ENCODE measurements around the gene AGXT.

AGXT gene

DNA sequence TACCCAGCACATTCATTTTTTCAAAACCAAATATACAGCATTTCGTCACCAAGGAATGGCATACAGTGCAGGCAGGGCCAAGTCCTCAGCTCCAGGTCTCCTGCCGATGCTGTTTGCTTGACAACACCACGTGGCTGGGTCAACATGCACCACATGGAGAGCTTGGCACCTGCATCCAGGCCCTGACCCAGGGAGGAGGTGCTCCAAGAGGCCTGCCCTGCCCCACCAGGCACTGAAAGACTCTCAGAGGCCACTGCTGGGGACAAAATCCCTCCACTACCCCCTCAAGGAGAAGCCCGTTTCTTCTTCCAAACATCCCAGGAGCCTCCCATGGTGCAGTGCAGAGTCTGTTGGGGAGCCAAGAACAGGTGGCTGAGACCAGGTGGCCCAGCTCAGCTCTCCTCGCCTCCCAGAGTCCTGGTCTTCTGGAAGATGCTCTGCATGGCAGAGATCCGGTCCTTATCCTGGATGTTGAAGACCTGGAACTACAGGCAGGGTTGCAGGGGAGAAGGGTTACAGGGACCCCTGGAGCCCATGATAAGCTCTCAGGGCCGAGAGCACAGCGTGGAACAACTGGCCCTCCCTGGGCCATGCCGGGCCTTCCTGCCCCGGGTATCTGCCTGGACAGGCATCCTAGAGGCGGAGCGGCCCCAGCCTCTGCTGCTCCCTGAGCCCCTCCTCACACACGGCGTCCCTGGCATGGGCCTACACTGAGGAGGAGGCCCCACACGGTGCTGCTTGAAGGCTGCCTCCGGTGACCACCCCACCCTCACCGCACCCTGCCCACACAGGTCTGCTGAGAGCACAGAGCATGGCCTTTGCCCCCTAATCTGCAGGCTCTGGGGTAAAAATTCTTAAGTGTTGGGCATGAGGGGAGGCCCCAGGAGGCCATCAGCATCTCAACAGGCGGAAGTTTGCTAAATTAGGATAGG, 18.3 kb downstream of the AGXT start:
- DNase-seq, result no peak

- no peak for DNase-seq
Observed at GRCh38 chr2:240887631-240888030, 19.0 kb downstream of the AGXT start.

- no peak for DNase-seq
Observed at GRCh38 chr2:240888130-240888889, 19.7 kb downstream of the AGXT start.

GRCh38 chr2:240888890-240889573, 20.4 kb downstream of the AGXT start:
- DNase-seq, result no peak

DNA sequence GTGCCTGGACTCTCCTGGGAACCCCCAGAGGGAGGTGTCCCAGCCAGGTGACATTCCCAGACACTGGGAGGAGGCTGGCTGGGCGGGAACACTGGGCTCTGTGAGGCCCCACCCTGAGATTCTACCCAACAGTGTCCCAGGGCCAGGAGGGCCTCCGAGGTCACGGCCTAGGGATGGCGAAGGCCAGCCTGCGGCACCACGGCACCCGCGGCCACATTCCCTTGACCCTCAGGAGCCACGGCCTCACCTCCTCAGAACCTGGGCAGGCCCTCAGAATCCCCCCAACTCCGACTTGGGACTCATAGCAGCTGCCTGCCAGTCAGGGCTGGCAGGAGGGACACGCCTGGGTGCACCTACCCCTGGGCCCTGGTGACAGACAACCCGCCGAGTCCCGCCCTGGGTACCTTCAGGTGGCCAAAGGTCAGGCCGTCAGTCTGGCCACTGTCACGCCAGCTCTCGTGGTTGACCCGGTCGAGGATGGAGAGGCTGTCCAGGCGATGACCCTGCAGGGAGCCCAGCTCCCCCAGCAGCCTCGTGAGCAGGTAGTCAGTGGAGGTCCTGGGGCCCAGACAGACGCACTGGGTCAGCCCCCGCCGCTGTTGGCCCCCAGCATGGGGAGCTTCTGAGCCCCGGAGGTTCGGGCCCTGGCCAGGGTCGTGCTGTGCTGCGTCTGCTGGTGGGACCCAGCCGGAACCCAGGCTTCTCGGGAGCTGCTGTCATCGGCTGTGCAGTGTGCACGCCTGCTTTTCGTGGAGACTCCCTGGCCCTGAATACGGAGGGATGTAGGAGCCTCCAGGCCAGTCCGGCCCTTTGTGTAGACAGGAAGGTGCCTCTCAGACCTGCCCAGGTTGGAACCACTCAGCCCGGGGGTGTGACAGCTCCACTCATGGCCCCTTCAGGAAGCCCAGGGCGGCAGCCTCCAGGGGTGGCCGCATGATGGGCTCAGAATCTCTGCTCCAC, 21.3 kb downstream of the AGXT start:
- DNase-seq, result no peak

GRCh38 chr2:240890691-240891090, 22.1 kb downstream of the AGXT start:
- no peak for DNase-seq

DNA sequence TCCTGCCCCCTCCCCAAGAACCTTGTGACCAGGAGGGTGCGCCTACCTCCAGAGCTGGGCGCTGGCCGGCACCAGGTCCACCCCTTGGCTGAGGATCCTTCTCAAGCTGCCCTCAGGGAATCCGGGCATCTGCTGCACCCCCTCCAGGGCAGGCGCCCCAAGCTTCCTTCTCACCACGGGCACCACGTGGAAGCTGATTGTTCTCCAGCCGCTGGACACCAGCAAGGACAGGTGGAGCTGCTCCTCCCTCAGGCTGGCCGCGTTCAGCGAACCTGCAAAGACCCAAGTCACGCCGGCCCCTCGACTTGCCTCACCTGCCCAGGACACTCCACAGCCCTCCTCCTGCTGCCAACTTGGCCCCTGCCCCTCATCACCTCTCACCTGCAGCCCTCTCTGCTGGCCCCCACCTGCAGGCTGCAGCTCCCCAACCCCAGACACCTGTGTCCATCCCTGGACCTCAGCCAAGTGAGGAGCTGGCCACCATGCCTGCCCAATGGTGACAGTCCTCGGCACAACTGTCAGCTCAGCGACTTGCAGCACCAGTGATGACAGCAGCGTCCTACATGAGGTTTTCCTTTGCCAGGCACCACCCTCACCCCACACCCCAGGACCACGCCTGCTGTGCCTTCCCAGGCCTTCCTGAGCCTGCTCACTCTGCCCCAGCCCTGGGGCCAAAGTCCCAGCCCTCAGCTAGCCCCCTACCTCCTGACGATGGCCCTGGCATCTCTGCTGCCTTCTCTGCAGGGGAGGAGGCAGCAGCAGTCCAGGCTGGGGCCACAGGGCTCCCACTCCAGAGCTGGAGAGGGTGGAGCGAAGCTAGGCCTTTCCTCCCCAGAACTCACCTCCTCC, 23.1 kb downstream of the AGXT start:
- no peak for DNase-seq

- DNase-seq, result no peak
Observed at GRCh38 chr2:240892356-240892755, 23.7 kb downstream of the AGXT start.

- no peak for DNase-seq
Observed at GRCh38 chr2:240892925-240893324, 24.3 kb downstream of the AGXT start.

GRCh38 chr2:240893363-240893844, 24.8 kb downstream of the AGXT start:
- DNase-seq, result no peak

- no peak for DNase-seq
Observed at GRCh38 chr2:240894006-240894405, 25.4 kb downstream of the AGXT start.

DNA sequence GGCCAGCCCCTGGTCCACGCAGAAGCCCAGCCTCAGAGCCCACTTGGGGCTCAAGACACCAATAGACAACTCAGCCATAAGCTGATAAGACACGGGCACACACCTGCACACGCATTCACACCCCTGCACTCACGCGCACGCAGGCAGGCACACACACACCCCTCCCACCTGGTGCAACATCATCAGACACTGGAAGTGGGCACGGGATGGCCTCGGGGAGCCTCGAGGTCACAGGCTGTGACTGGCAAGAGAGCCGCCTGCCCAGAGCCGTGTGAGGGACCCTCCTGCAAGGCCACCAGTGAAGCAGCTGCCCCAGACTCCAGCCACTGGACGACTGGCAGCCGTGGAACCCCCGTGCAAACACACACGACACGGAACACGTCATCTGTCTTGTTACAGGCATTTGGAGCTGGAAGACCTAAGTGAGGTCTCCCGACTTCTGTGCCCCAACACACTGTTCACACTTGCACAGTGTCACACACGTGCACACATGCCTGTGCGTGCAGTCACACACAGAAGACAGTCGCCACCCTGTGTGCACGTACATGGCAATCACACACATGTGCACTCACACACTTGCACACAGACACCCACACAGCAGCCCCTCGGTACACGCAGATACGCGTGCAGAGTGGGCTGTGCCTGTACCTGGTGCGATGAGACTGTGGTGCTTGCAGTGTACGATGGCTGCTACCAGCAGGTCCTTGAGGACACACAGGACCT, 26.4 kb downstream of the AGXT start:
- DNase-seq, result no peak

- DNase-seq, result no peak
Observed at GRCh38 chr2:240895656-240896388, 27.2 kb downstream of the AGXT start, which contains the start of gene MAB21L4. MAB21L4 (minus strand) TSS chr2:240896156; CDS start chr2:240895997, 159 bp downstream.

- no peak for DNase-seq
Observed at GRCh38 chr2:240896394-240896793, 27.8 kb downstream of the AGXT start.

DNA sequence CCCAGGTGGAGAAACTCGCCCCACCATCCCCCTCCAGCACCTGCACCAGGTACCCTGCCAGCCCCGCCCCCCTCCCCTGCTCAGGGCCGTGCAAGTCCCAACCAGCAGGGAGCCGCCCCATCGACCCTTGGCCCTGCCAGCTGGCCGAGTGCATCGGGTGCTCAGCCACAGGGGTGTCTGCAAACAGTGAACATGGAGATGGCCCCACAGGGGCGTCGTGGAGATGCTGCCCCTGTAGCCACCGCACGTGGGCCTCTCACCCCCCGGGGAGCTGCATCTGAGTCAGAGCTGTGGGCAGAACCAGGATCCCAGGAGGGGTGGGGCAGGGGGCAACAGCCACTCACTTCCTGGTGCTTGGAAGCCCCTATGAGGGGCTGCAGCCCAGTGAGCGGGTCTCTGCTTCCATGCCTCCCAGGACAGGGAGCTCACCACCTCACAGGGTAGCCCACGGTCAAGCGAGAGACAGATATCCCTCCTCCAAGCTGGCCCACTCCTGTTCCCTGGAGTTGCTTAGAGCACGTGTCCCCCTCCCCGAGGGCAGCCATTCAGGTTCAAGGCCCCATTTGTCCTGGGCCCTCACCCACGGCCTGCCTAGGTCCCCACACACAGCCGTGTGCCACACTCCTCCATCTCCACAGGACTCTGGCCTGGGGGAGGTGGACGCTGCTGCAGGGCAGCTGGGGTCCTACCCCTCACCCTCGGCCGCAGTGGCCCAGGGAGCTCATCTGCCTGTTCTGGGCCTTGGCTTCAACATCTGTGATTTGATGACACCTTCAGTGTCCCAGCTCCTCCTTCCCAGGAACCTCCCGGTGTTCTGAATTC, 28.5 kb downstream of the AGXT start:
- DNase-seq, result no peak

- DNase-seq, result no peak
Observed at GRCh38 chr2:240898108-240898730, 29.6 kb downstream of the AGXT start.

GRCh38 chr2:240898731-240899467, 30.3 kb downstream of the AGXT start:
- DNase-seq, result no peak
